ENCODE measurements around the gene SH3RF3.

Gene SH3RF3

GRCh38 chr2:109258905-109259540 is 130.0 kb downstream of the SH3RF3 start:
- Histone ChIP-seq H3K36me3 (ENCODE audit: insufficient read depth, insufficient read length, low read length) (no peaks in the 10 kb centered on the region), H3K27me3 (ENCODE audit: insufficient read depth, insufficient read length) (no peaks in the 10 kb centered on the region), H3K4me3 (ENCODE audit: insufficient read length, low read depth) (no peak overlapping the region), H3K4me1 (ENCODE audit: insufficient read depth, insufficient read length) (no peaks in the 10 kb centered on the region), H3K9ac (ENCODE audit: insufficient read length, low read depth) (no peak overlapping the region), H3K9me3 (ENCODE audit: insufficient read depth, low read length) (no peaks in the 10 kb centered on the region)
- no peak for DNase-seq (ENCODE audit: low read depth, low spot score)
- TF ChIP-seq SUZ12 (IDR thresholded peaks at IDR 0.05; ENCODE audit: extremely low read depth, insufficient read depth, insufficient read length) (no peak), ZNF274 (IDR thresholded peaks at IDR 0.05; ENCODE audit: low read depth, low read length) (no peak)

- TF ChIP-seq YY1 (IDR thresholded peaks at IDR 0.05; ENCODE audit: insufficient read depth, insufficient read length) (no peak), SUZ12 (IDR thresholded peaks at IDR 0.05; ENCODE audit: extremely low read depth, insufficient read depth, insufficient read length) (no peak), ZNF274 (IDR thresholded peaks at IDR 0.05; ENCODE audit: low read depth, low read length) (no peak)
- Histone ChIP-seq H3K36me3 (ENCODE audit: insufficient read depth, insufficient read length, low read length) (no peaks in the 10 kb centered on the region), H3K9ac (ENCODE audit: insufficient read length, low read depth) (no peak overlapping the region), H3K27me3 (ENCODE audit: insufficient read depth, insufficient read length) (no peaks in the 10 kb centered on the region), H3K9me3 (ENCODE audit: insufficient read depth, low read length) (no peaks in the 10 kb centered on the region), H3K4me3 (ENCODE audit: insufficient read length, low read depth) (no peak overlapping the region), H3K4me1 (ENCODE audit: insufficient read depth, insufficient read length) (peaks cover under 1% of the 10 kb centered on the region)
- DNase-seq (ENCODE audit: low read depth, low spot score) = no peak
These were observed 130.7 kb downstream of the SH3RF3 start for GRCh38 chr2:109259671-109260070.

DNA sequence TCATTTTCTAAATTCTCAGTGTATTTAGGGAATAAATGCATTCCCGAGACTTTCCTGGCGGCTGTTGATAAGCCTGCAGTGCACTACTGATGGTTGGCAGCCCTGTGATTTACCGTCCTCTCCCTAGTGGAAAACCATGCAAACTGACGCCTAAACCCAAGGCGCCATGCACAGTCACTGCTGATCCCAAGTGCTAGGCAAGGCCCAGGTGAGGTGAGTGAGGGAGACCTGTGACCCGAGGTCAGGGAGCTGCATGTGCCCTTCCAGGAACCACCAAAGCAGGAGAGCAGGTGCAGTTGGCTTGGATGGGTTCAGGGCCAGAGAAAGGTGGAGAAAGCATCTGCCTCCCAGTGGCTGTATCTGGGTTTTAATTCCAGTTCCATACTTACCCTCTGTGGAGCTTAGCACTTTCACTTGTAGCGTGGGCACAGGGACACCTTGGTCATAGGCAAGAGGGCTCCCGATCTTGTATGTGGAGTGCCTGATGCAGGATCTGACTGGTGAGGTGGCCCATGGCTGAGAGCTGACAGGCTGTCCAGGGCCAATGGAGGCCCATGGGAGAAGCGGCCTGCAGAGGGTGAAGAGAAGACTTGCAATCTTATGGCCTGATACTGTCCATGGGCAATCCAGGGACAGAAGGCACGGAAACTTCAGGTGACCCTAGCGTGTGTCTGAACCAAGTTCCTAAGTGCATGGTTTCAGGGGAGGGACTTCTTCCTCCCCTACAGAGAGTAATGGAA is 131.3 kb downstream of the SH3RF3 start:
- no peak overlapping the region for H3K4me3 ChIP-seq (ENCODE audit: insufficient read length, low read depth)
- TF ChIP-seq ZNF274 (IDR thresholded peaks at IDR 0.05; ENCODE audit: low read depth, low read length) = no peak
- no peak for TF ChIP-seq SUZ12 (IDR thresholded peaks at IDR 0.05; ENCODE audit: extremely low read depth, insufficient read depth, insufficient read length)
- no peak for TF ChIP-seq YY1 (IDR thresholded peaks at IDR 0.05; ENCODE audit: insufficient read depth, insufficient read length)
- no peak for DNase-seq (ENCODE audit: low read depth, low spot score)
- no peaks in the 10 kb centered on the region for H3K36me3 ChIP-seq (ENCODE audit: insufficient read depth, insufficient read length, low read length)
- H3K9ac ChIP-seq (ENCODE audit: insufficient read length, low read depth) = no peak overlapping the region
- no peaks in the 10 kb centered on the region for H3K9me3 ChIP-seq (ENCODE audit: insufficient read depth, low read length)
- H3K4me1 ChIP-seq (ENCODE audit: insufficient read depth, insufficient read length) = peaks cover 3% of the 10 kb centered on the region
- no peaks in the 10 kb centered on the region for H3K27me3 ChIP-seq (ENCODE audit: insufficient read depth, insufficient read length)

DNA sequence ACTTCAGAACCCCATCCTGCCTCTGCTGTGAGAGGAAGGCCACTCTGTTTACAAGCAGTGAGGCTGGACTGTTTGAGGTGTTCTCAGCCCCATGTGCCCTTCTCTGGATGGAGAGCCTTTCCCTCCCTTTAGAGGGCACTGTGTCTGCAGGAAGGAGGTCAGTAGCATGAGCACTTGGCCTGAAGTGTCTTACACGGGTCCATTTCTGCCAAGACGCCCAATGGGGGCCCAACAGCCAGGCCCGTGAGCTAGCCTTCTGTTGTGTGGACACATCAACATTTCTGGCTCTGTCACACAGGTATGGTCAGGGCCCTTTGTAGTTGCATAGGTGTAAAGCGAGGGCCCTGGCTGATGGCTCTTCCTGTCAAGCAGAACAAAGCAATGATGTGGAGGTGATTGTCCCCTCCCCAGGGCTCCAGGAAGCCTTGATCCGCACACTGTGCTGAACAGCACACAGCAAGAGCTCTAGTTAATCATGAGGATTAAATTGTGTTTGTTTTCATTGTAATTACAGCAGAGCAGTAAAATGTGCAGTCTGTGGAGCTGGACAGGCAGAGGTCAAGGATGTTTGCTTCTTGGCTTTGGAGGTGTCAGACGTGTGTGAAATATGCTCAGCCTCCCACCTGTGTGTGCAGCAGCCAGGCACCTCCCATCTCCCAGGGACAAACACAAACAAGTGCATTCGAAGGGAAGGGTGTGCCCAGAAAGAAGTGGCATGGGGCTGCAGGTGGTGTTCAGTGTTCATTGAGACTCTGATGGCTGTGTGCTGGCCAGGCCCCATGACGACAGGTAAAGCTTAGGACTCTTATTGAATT is 132.1 kb downstream of the SH3RF3 start:
- TF ChIP-seq YY1 (IDR thresholded peaks at IDR 0.05; ENCODE audit: insufficient read depth, insufficient read length) = no peak
- no peak for TF ChIP-seq ZNF274 (IDR thresholded peaks at IDR 0.05; ENCODE audit: low read depth, low read length)
- TF ChIP-seq SUZ12 (IDR thresholded peaks at IDR 0.05; ENCODE audit: extremely low read depth, insufficient read depth, insufficient read length) = no peak
- peaks cover 6% of the 10 kb centered on the region for H3K4me1 ChIP-seq (ENCODE audit: insufficient read depth, insufficient read length)
- H3K27me3 ChIP-seq (ENCODE audit: insufficient read depth, insufficient read length) = no peaks in the 10 kb centered on the region
- no peak overlapping the region for H3K4me3 ChIP-seq (ENCODE audit: insufficient read length, low read depth)
- peak; percentile 22 for DNase-seq (ENCODE audit: low read depth, low spot score)
- no peak overlapping the region for H3K9ac ChIP-seq (ENCODE audit: insufficient read length, low read depth)
- H3K36me3 ChIP-seq (ENCODE audit: insufficient read depth, insufficient read length, low read length) = no peaks in the 10 kb centered on the region
- H3K9me3 ChIP-seq (ENCODE audit: insufficient read depth, low read length) = no peaks in the 10 kb centered on the region

DNA sequence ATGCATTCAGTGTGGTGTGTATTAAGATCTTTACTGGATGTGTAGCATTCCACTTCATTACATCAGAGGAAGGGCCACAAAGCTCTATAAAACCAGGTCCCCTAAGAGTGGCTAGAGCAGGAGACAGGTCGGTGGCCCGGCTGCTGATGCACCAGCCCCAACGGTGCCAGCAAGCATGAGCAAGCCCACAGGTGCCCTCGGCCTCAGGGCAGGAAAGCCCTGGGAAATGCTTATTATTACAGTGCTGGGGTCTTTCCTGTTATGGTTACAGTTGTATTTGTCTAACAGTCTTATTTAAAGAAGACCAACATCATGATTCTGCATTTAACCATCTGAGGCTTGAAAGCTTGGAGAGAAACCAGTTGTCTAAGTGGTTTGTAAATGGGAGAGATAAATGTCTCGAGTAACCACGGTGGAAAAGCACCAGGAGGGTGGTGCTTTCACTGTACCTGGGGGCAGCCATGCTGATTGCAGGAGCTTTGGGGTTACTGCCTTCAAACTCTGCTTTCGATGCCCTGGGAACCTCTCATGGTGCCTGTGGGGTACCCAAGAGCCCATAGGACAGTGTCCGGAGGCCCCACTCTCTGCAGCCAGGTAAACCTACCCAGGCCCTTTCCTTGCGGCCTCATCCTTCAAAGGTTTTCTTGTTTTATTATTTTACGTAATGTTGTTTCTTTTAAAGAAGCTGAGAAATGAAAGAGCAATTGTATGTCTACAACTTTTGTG is 133.1 kb downstream of the SH3RF3 start:
- Histone ChIP-seq H3K4me3 (ENCODE audit: insufficient read length, low read depth) (no peak overlapping the region), H3K36me3 (ENCODE audit: insufficient read depth, insufficient read length, low read length) (no peaks in the 10 kb centered on the region), H3K27me3 (ENCODE audit: insufficient read depth, insufficient read length) (no peaks in the 10 kb centered on the region), H3K9me3 (ENCODE audit: insufficient read depth, low read length) (no peaks in the 10 kb centered on the region), H3K4me1 (ENCODE audit: insufficient read depth, insufficient read length) (peaks cover 11% of the 10 kb centered on the region), H3K9ac (ENCODE audit: insufficient read length, low read depth) (no peak overlapping the region)
- DNase-seq (ENCODE audit: low read depth, low spot score) = no peak
- TF ChIP-seq YY1 (IDR thresholded peaks at IDR 0.05; ENCODE audit: insufficient read depth, insufficient read length) (no peak), SUZ12 (IDR thresholded peaks at IDR 0.05; ENCODE audit: extremely low read depth, insufficient read depth, insufficient read length) (no peak), ZNF274 (IDR thresholded peaks at IDR 0.05; ENCODE audit: low read depth, low read length) (no peak)

DNA sequence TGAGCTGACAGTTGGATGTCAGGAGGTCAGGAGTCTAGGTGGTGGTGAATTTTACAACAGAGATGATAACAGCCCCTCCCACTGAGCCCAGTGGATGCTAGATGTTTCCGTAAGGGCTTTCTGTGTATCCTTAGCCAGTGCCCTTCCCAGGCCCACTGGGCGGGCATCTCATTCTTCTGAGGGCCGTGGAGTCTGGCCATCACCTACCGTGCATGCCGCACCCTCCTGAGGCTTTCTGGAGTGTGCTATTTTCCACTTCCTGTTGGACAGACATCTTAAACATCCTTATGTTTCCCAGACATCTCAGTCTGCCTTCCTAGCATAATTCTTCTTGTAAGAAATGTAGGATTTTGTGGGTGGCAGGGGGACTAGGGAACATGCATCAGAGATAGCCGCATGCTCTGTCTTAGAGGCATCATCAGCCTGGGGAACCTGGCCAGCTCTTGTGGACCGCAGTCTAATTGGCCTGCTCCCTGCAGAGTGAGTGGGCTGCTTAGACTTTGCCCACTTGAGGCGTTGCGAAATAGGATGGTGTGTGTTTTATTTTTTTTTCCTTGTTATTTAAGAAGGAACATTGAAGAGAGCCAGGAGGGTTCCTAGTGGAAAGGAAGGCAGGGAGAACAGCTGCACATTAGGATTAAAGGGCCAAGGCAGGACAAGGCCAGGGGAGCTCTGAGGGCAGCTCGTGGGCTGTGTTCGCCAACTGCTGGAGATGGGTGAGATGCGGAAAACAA is 135.8 kb downstream of the SH3RF3 start:
- Histone ChIP-seq H3K36me3 (ENCODE audit: insufficient read depth, insufficient read length, low read length) (no peaks in the 10 kb centered on the region), H3K9me3 (ENCODE audit: insufficient read depth, low read length) (no peaks in the 10 kb centered on the region), H3K27me3 (ENCODE audit: insufficient read depth, insufficient read length) (no peaks in the 10 kb centered on the region), H3K4me1 (ENCODE audit: insufficient read depth, insufficient read length) (peaks cover 11% of the 10 kb centered on the region), H3K9ac (ENCODE audit: insufficient read length, low read depth) (no peak overlapping the region), H3K4me3 (ENCODE audit: insufficient read length, low read depth) (no peak overlapping the region)
- DNase-seq (ENCODE audit: low read depth, low spot score) = no peak
- TF ChIP-seq YY1 (IDR thresholded peaks at IDR 0.05; ENCODE audit: insufficient read depth, insufficient read length) (no peak), ZNF274 (IDR thresholded peaks at IDR 0.05; ENCODE audit: low read depth, low read length) (no peak)

All from NT2/D1 (cell line).